SK-N-MC (cell line): ENCODE results near the gene TMEM164.

Experiments used
- EZH2 ChIP-seq: fragments of 200-600 bp; sonication (generic); IDR thresholded peaks from one replicate; pipeline ENCODE4 v1.6.1; 2017; ENCODE audit warnings: antibody characterized with exemption
- POLR2AphosphoS5 ChIP-seq: IDR thresholded peaks from 2 replicates; pipeline ENCODE4 v1.6.1; 2012; ENCODE audit warnings: mild to moderate bottlenecking, low read depth, low read length, borderline replicate concordance

DNA sequence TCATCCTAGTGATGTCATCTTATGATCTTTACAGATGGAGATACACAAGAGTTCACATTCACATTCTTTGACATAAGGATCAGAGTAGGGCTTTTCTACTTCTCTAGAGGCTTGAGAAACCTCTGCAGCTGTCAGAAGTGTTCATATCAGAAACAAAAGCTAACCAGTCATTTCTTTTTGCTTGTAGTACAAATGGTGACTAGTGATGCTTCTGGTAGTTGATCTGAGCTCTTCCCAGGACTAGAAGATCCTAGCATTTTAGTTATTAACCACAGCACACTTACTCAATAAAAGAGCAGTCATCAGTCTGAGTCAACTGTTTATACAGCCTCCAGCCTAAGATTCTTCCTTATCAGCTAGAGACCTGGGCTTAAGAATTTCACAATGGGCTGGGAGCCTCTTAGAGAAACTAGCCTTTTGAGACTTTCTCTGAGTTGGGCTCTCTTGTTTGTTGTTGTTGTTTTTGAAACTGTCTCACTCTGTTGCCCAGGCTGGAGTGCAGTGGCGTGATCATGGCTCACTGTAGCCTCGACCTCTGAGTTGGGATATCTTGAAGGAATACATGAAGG, 84.1 kb downstream of the TMEM164 start:
- TF ChIP-seq EZH2 (no peak), POLR2AphosphoS5 (no peak)
